Endothelial cell of umbilical vein (primary cell): Measurements from ENCODE around the gene SNPH. TPM values are rescaled to one million over a fixed set of nuclear protein-coding genes. Genes with fewer than 3 reads are reported as not detected.

Experiments used
- BruUV-seq: library from RNA; stranded (reverse); fragments of 400-500 nt; replicated peaks from 2 replicates; lab custom pipeline; 2021; lab: Mats Ljungman, UMichigan
- CTCF ChIA-PET: fragments of 300-600, 350-600 bp; sonication (Branson Sonifier 250); formaldehyde crosslinking; loops from one replicate; lab custom pipeline; 2021; ENCODE audit warnings: antibody characterized with exemption, inconsistent platforms; lab: Charles Lee
- POLR2A ChIA-PET: fragments of 300-600, 350-600 bp; sonication (Branson Sonifier 250); formaldehyde crosslinking; loops from one replicate; lab custom pipeline; 2021; ENCODE audit warnings: antibody characterized with exemption, inconsistent platforms; lab: Charles Lee
- DNase-seq: peaks from one replicate; pipeline ENCODE4 v3.0.0-alpha.2; 2011; ENCODE audit warnings: low read depth, low spot score
- FAIRE-seq: peaks from 2 replicates; lab custom pipeline; 2011; peaks lifted over from hg19 to GRCh38; lab: Jason Lieb, UNC
- H2AFZ ChIP-seq: 2 replicates; pipeline ENCODE4 v1.6.0; 2012; ENCODE audit warnings: low read depth, low read length, control low read depth, inconsistent platforms
- H3K27ac ChIP-seq: 2 replicates; pipeline ENCODE4 v1.5.1; 2011; ENCODE audit warnings: low read depth, mild to moderate bottlenecking, control low read depth, low read length, moderate library complexity; ENCODE audit not compliant: insufficient read depth
- H3K27me3 ChIP-seq, 2 experiments: 2 replicates each; pipeline versions ENCODE4 v1.6.0 to v1.6.1; 2011; ENCODE audit warnings: low read length in 2 of 2, mixed read lengths in 1 of 2; ENCODE audit not compliant: control insufficient read depth in 2 of 2, insufficient read depth in 2 of 2
- H3K36me3 ChIP-seq, 2 experiments: 2 replicates in 1 of 2; 3 replicates in 1 of 2; pipeline ENCODE4 v1.5.1; 2011; ENCODE audit warnings: low read length in 2 of 2, mild to moderate bottlenecking in 1 of 2, moderate library complexity in 1 of 2; ENCODE audit not compliant: control insufficient read depth in 2 of 2, insufficient read depth in 2 of 2; ENCODE audit errors: extremely low read depth in 1 of 2
- H3K4me1 ChIP-seq: 3 replicates; pipeline ENCODE4 v1.5.1; 2011; ENCODE audit warnings: mild to moderate bottlenecking, low read length; ENCODE audit not compliant: control insufficient read depth, insufficient read depth; ENCODE audit errors: extremely low read depth
- H3K4me2 ChIP-seq: 2 replicates; pipeline ENCODE4 v1.6.1; 2011; ENCODE audit warnings: low read length, control low read depth, mixed read lengths; ENCODE audit not compliant: insufficient read depth
- H3K4me3 ChIP-seq, 3 experiments: fragments of 200-600 bp in 1 of 3; sonication (generic), shearing (Covaris generic) in 1 of 3; replicated peaks in 1 of 3; 2 replicates each; pipeline ENCODE4 v1.5.1; 2011 to 2016; ENCODE audit warnings: control low read depth in 3 of 3, low read length in 3 of 3, mild to moderate bottlenecking in 2 of 3, inconsistent platforms in 1 of 3, low read depth in 1 of 3, moderate library complexity in 1 of 3; ENCODE audit not compliant: insufficient read depth in 1 of 3
- H3K79me2 ChIP-seq: 2 replicates; pipeline ENCODE4 v1.6.0; 2012; ENCODE audit warnings: low read length, inconsistent platforms; ENCODE audit not compliant: control insufficient read depth, insufficient read depth
- H3K9ac ChIP-seq: replicated peaks from 2 replicates; pipeline ENCODE3; 2011; ENCODE audit warnings: low read length, control low read depth; ENCODE audit not compliant: insufficient read depth; ENCODE audit errors: extremely low read depth
- H3K9me1 ChIP-seq: replicated peaks from 3 replicates; pipeline ENCODE4 v1.6.0; 2011; ENCODE audit warnings: mild to moderate bottlenecking, low read length; ENCODE audit not compliant: control insufficient read depth, insufficient read depth; ENCODE audit errors: extremely low read depth
- H3K9me3 ChIP-seq: replicated peaks from 2 replicates; pipeline ENCODE4 v1.5.1; 2012; ENCODE audit warnings: low read length, inconsistent platforms; ENCODE audit not compliant: control insufficient read depth, insufficient read depth
- H4K20me1 ChIP-seq: replicated peaks from 2 replicates; pipeline ENCODE3; 2011; ENCODE audit warnings: mild to moderate bottlenecking, low read length; ENCODE audit not compliant: control insufficient read depth, insufficient read depth; ENCODE audit errors: extremely low read depth
- FOS ChIP-seq: IDR thresholded peaks from 2 replicates; pipeline ENCODE4 v1.6.1; 2011; ENCODE audit warnings: mild to moderate bottlenecking, low read length, moderate library complexity, borderline replicate concordance; ENCODE audit not compliant: insufficient read depth
- MAX ChIP-seq: IDR thresholded peaks from 2 replicates; pipeline ENCODE4 v1.6.1; 2011; ENCODE audit not compliant: insufficient read depth, insufficient read length
- dilution Hi-C: fragments of 300-500 bp; cut with MboI; formaldehyde crosslinking; loops from one replicate; pipeline ENCODE4 v1.15.0; 2019; ENCODE audit warnings: low sequenced_read_pairs; ENCODE audit not compliant: extremely low pct_ligation_motif_present
- intact Hi-C: fragments of 100-400 bp; cut with micrococcal nuclease; formaldehyde crosslinking; loops from one replicate; pipeline ENCODE4 v1.10.0; 2022
- polyA plus RNA-seq, 4 experiments: library from polyadenylated mRNA; depleted of rRNA in 3 of 4; stranded (reverse) in 3 of 4; unstranded in 1 of 4; fragments of >200 nt; gene quantifications; 2 replicates each; pipeline versions ENCODE4 v1.2.1 to v1.2.3, GENCODE V29; 2011 to 2012; ENCODE audit warnings: missing spikeins in 1 of 4
- total RNA-seq: library from RNA; stranded (reverse); gene quantifications from 2 replicates; pipeline ENCODE4 v1.2.3, GENCODE V29; 2021
- TF ChIP-seq, protein P1 (sequence below), 2 donors: IDR thresholded peaks; 1 replicate in 1 of 2; 2 replicates in 1 of 2; pipeline ENCODE4 v1.5.1; 2011; ENCODE audit warnings: low read length in 2 of 2, mild to moderate bottlenecking in 2 of 2, moderate library complexity in 2 of 2, control low read depth in 1 of 2, inconsistent platforms in 1 of 2, low read depth in 1 of 2; ENCODE audit not compliant: insufficient read depth in 1 of 2; ENCODE audit errors: extremely low read depth in 1 of 2

The SNPH gene
- total and polyA plus RNA-seq, 2 donors (not counting 3 experiments of a cell fraction or from before 2014, with no cell fraction given): 2.3 to 5.5 TPM

- H2AFZ ChIP-seq: no peak overlapping the region
- BruUV-seq: no TSS peak
- peaks cover 8% of the 10 kb centered on the region for H3K4me1 ChIP-seq
- no peak overlapping the region for H3K27ac ChIP-seq
- intact Hi-C loops: loop anchor here (5.0 kb wide), 1 partner anchor 37 kb away; the partner anchor contains the start of gene RAD21L1
- no peak for DNase-seq
- dilution Hi-C loops: no loop called here
- H3K4me2 ChIP-seq: no peak overlapping the region
- no peak for TF ChIP-seq FOS
- no peak for TF ChIP-seq MAX
- TF ChIP-seq, protein P1, sequence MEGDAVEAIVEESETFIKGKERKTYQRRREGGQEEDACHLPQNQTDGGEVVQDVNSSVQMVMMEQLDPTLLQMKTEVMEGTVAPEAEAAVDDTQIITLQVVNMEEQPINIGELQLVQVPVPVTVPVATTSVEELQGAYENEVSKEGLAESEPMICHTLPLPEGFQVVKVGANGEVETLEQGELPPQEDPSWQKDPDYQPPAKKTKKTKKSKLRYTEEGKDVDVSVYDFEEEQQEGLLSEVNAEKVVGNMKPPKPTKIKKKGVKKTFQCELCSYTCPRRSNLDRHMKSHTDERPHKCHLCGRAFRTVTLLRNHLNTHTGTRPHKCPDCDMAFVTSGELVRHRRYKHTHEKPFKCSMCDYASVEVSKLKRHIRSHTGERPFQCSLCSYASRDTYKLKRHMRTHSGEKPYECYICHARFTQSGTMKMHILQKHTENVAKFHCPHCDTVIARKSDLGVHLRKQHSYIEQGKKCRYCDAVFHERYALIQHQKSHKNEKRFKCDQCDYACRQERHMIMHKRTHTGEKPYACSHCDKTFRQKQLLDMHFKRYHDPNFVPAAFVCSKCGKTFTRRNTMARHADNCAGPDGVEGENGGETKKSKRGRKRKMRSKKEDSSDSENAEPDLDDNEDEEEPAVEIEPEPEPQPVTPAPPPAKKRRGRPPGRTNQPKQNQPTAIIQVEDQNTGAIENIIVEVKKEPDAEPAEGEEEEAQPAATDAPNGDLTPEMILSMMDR (IDR thresholded peaks at IDR 0.05; ENCODE audit: extremely low read depth in 1 of 2, insufficient read depth in 1 of 2, low read depth in 1 of 2, low read length in 2 of 2): no peak
- no peaks in the 10 kb centered on the region for H3K9me3 ChIP-seq
- H3K27me3 ChIP-seq: peaks cover 0 to 3% of the 10 kb centered on the region in 2 experiments
- H3K36me3 ChIP-seq: peaks cover 0 to 1% of the 10 kb centered on the region in 2 experiments
- no peaks in the 10 kb centered on the region for H4K20me1 ChIP-seq
- ChIA-PET CTCF (no interaction called here), POLR2A (no interaction called here)
- H3K4me3 ChIP-seq: no peak overlapping the region
- FAIRE-seq: no peak
- no peak overlapping the region for H3K9ac ChIP-seq
- H3K9me1 ChIP-seq: no peaks in the 10 kb centered on the region
- no peaks in the 10 kb centered on the region for H3K79me2 ChIP-seq
Observed at GRCh38 chr20:1264727-1265126, 1.4 kb upstream of the SNPH start.
